ENCODE measurements around the gene TRMT112.
A peak's percentile ranks its signal among the peaks of the same experiment; 100 is the strongest.

TRMT112 gene
- 21.9 to 62.6 (median 41.2) reads per million in 17 experiments for total RNA-seq

DNA sequence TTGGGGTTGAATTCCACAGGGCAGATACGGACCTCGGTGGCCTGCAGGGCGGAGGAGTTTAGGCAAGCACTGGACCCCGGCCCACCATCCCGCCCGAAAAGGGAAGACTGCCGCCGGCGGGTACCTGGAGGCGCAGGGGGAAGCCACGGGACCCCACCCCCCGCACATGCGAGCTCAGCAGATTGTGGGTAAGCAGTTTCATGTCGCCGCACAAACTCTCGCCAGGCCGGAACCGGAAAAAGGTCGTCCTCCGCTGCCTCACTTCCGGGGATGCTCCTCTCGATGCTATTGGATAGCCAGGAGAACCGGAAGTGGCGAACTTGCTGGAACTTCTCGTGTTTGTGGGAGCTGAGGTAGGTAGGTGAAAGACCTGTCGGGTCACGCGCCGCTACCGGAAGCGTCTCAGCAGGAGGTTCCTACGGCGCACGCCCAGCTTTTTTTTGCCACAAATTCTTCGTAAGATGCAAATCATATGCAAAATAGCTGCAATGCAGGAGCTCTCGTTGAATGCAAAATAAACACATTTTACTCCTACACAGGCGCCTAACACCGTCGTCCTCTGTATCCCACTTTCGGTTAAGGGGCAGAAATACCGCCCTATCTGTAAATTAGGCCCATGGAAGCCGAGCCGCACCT lies at the start of gene TRMT112:
Gene TRMT112, minus strand, starts transcription at position 235 of the 636 bp plus-strand sequence. Its CDS starts 33 bp downstream, at position 202.
- DNase-seq, result peak; percentile 95 to 99 (median 96)

DNA sequence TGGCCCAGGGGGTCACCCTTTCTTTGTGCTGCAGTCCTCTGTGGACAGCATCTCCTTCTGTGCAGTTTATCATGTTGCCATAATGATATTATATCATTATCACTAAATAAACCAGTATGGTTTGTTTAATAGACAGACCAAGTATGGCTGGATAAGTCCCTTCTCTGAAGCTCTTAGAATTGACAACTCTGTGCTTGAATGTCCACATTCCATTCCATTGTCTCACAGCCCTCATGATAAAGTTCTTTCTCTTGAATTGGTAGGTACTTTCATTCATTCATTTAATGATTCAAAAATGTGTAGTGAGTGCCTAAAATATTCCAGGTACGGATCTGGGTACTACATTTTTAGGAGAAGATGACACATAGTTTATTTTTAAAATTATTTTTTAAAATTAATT lies 49.4 kb upstream of the TRMT112 start:
- no peak for DNase-seq

DNA sequence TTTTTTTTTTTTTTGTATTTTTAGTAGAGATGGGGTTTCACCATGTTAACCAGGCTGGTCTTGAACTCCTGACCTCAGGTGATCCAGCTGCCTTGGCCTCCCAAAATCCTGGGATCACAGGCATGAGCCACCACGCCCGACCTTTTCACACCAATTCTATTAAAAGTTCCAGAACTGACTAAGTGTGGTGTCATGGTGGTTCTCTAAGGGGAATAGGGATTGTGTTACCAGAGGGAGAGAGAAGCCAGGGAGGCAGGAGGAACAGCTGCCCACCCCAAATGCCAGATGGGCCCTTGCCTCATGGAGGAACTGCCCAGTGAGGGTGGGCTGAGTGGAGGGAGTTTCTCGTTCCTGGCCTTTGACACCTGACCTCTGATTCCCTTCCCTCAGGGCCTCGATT lies 47.6 kb upstream of the TRMT112 start:
- DNase-seq, result no peak

DNA sequence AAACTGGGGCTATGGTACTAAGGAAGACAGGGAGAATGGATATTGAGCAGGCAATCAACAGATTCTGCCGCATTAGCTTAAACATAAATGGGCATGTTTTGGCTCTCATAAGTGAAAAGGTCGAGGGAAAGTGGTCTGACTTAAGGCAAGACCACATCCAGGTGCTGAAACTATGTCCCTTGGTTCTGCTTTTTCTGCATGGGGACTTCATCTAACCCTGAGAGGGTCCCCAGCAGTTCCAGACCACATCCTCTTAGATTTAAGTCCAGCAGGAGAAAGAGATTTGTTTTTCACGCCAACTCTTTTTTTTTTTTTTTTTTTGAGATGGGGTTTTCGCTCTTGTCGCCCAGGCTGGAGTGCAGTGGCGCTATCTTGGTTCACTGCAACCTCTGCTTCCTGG lies 47.1 kb upstream of the TRMT112 start:
- no peak for DNase-seq

DNA sequence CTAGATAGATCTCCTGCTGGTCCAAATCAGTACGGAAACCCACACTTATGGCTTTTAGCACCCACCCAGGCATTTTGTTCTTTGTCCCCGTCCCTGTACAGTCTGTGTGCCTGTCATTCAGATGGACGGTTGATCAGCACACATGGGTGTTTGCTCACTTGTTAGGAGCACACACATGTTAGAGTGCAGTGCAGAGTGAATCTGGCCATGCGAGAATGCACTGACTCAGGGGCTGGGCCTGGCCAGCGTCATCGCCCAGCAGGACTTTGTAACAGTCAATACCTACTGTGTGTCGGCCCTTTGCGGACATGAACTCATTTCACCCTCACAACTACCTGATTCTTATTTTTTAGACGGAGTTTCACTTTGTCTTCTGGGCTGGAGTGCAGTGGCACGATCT lies 45.0 kb upstream of the TRMT112 start:
- DNase-seq, result no peak

DNA sequence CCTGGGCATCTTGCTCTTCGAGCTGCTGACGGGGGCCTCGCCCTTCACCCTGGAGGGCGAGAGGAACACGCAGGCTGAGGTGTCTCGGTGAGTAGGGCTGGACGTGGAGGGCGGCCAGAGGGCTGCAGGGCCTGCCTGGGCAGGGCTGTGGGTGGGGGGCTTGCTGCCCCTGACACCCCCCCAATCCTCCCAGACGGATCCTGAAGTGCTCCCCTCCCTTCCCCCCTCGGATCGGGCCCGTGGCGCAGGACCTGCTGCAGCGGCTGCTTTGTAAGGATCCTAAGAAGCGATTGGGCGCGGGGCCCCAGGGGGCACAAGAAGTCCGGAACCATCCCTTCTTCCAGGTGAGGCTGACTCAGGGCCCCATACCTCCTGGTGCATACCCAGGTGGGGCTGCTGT lies 44.3 kb upstream of the TRMT112 start:
- no peak for DNase-seq

DNA sequence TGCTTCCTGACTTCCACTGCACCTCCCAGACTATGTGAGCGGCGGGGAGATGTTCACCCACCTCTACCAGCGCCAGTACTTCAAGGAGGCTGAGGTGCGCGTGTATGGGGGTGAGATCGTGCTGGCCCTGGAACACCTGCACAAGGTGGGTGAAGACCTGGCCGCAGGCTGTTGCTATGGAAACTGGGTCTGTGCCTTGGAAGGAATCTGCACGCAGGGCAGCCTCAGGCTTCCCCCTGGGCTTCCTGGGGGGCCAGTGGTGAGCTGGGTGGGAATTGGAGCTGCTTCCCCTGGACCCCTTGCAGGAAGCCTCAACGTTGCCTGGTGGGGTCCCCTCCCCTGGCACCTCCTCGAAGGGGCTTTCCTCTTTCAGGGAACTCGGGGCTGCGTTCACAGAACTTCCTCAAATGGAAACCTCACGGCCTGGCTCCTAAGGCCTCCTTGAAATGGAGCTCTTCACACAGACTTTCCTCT lies 43.1 kb upstream of the TRMT112 start:
- DNase-seq, result peak; percentile 62 to 74 (median 67)

DNA sequence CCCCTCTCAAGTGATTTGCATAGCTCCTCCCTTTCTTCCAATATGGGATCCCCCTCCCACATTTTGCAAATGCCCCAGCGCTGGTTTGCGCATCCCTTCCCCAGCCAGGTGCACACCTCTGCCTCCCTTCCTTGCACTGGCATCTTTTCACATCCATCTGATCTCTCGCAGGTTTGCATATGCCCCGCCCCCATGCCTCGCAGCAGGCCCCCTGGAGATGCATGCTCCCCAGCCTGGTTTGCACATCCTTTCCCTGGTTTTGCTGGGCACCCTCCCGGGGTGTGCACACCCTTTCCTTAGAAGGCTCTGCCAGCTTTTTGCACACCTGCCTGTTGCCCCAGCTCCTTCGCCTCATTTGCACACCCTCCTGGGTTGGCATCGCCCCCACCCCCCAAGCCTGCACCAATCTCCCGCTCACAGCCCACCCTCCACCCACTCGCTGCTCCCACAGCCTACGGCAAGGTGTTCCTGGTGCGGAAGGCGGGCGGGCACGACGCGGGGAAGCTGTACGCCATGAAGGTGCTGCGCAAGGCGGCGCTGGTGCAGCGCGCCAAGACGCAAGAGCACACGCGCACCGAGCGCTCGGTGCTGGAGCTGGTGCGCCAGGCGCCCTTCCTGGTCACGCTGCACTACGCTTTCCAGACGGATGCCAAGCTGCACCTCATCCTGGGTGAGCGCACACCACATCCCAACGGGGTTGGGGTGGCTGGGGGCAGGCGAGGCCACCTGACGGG lies 42.5 kb upstream of the TRMT112 start:
- peak; percentile 43 to 78 (median 56) for DNase-seq

DNA sequence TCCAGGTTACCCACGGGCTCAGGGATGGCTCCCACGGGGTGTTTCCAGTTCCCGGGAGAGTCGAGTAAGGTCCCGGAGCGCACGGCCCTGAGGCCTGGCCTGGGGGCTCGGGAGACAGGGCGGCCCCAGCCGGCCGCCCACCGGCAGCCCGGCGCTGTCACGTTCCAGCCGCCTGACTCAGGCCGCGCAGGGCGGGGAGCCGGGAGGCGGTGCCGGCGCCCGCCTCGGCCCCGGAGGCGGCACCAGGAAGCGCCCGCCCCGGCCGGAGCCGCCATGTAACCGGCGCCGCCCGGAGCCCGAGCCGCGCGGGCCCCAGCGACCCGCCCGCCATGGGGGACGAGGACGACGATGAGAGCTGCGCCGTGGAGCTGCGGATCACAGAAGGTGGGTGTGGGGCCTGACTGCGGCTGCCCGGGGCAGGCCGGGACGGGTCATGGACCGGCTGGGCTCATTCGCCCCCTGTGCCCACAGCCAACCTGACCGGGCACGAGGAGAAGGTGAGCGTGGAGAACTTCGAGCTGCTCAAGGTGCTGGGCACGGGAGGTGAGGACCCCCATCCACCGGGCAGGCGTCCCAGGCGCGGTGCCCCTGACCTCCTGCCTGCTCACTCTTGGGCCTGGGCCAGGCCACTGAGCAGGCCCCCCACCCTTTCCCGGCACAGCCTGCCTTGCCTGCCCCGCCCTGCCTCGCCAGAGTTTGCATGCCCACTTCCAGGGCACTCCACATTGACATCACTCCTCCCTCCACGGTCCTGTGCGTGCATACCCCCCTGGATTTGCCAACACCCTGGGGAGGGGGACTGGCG lies 41.8 kb upstream of the TRMT112 start, which contains the start of gene RPS6KA4:
Gene RPS6KA4, plus strand, starts transcription at position 256 of the 805 bp plus-strand sequence. Its CDS starts 74 bp downstream, at position 330.
- peak; percentile 84 to 94 (median 90) for DNase-seq

DNA sequence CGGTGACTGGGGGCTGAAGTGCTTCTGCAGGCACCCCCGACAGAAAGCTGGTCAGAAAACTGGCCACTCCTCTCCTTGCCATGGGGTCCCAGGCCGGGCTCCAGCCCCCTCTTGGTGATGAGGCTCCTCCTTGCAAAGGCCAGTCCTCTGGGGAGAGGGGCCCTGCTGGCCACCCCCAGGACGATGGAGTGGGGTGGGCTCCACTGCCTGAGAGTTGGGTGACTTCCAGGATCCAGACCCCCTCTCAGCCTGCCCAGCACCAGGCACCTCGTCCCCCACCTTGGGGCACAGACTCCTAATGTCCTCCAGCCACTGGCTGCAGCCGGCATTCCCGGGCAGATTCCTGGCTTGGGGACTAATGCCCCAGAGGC lies 41.2 kb upstream of the TRMT112 start:
- no peak for DNase-seq

DNA sequence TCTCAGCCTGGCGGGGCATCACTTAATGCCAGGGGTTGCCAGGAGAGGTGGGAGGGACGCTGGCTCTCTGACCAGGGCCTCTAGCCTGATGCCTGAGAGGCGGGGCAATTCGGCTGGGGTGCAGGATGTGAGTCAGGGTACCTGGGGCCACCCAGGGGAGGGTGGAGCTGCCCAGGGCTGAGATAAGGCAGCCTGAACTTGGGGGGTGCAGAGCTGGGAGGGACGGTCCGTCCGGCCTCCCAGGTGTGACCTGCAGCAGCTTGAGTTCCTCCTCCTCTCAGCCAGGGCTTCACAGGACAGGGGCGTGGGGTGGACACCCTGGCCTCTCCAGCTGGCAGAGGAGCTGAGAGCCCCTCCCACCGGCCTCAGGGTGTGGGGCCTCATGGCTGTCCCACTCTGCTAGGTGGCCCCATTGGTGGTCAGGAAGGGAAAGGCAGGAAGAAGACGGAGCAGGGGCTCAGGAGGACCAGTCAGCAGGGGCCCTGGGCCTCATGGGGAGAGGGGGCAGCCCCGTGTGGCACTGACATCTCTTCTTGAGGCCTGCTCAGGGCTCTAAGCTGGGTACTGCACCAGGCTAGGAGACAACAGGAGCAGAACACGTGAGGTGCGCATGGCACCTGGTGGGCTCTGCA lies 40.7 kb upstream of the TRMT112 start:
- no peak for DNase-seq

DNA sequence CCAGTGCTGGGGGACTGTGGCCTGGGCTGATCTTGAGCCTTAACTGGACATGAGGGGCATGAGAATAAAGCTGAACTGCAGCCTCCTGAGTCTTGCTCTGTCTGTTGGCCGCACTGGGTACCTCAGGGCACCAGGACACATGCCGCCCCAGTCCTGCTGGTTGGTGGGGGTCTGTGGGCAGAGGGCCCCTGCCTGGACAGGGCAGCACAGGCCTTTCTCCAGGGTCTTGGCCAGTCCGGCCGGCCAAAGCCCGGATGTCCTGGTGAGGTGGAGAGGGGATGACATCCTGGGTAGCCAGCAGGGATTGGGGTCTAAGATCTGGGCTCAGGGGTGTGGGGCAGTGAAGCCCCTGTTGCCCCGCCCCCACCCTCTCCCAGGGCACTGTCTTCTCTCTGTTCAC lies 40.1 kb upstream of the TRMT112 start:
- no peak for DNase-seq

DNA sequence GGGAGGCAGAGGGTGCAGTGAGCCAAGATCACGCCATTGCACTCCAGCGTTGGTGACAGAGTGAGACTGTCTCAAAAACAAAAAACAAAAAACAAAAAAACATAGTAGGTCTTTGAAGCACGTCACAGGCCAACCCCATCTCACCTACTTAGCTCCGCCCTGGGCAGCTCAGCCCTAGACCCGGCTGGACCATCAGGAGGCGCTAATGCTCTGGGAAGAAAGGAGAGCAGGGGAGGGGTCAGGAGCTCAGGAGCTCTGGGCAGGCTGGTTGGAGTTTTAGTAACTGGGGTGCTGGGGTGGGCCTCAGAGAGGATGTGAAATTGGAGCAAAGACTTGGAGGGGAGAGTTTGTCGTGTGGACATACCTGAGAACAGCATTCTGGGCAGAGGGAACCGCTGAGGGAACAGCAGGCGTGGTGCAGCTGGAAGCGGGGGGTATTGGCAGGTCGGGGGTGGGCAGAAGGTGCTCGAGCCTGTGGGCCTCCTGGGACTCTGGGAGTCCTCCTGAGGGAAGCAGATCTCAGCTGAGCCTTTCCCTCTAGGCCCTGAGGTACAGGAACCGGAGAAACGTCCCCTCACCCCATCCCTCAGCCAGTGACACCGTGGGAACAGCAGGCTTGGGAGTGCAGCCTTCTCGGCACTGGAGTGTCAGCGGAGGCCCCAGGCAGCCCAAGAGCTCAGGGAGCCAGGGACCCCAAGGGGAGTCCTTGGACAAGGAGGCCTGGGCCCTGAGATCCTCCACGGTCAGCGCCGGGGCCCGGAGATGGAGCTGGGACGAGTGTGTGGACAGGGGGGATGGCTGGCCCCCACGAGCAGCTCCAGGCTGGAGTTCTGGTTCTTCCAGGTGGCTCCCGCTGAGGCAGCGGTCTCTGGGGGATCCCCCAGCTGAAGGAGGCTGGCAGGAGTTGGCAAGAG lies 39.4 kb upstream of the TRMT112 start:
- DNase-seq, result peak; percentile 46 to 73 (median 64)

DNA sequence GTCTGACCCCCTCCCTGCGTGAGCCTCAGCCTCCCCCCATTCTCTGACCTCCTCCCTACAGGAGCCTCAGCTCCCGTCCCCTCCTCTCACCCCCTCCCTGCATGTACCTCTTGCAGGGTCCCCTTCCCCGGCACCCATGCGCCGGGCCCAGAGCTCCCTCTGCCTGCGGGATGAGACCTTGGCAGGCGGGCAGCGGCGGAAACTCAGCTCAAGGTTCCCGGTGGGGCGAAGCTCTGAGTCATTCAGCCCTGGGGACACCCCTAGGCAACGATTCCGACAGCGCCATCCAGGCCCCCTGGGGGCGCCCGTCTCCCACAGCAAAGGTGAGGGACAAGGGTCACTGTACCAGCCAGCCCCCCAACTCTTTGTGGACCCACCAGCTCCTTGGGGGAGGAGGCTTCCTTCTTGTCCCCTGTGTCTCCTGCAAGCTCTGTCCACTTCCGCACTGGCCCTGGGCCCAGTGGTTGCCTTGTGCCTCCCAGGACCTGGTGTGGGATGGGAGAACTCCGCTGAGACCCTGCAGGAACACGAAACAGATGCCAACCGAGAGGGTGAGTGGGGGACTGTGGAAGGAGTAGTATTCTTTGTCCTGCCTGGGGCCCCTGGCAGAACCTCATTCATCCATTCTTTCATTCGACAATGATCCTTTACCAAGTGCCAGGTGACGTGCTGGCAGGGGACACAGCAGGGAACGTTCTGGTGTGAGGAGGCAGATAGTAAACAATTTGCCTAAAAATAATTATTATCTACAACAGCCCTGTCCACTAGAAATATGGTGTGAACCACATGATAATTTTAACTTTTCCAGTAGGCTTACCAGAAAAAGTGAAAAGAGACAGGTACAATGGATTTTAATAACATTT lies 38.0 kb upstream of the TRMT112 start:
- peak; percentile 78 to 91 (median 84) for DNase-seq

DNA sequence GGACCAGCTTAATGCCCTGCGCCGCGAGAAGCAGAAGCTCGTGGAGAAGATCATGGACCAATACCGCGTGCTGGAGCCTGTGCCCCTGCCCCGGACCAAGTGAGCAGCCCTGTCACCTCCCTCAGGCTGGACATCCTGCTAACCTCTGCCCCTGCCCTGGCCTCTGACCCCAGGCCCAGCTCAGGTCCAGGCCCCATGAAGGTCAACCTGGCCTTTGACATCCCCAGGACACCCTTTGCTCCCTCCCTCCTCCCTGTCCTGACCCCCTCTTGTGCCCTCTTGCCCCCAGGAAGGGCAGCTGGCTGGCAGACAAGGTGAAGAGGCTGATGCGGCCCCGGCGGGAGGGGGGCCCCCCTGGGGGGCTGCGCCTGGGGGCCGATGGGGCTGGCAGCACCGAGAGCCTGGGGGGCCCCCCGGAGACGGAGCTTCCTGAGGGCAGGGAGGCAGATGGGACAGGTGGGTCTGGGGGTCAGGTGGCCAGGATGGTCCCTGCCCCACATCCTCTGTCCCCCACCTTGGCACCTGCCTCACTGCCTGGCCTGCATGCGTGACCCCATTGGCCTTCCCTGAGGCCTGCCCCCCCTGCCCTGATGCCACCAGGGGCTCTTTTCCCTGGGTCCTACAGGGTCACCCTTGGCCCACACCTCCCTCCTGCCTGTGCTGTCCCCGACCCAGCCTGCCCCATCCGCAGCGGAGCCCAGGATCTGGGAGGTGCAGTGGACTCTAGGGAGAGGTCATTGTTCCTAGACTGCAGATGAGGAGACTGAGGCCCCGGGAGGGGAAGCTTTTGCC lies 36.6 kb upstream of the TRMT112 start:
- DNase-seq, result no peak

DNA sequence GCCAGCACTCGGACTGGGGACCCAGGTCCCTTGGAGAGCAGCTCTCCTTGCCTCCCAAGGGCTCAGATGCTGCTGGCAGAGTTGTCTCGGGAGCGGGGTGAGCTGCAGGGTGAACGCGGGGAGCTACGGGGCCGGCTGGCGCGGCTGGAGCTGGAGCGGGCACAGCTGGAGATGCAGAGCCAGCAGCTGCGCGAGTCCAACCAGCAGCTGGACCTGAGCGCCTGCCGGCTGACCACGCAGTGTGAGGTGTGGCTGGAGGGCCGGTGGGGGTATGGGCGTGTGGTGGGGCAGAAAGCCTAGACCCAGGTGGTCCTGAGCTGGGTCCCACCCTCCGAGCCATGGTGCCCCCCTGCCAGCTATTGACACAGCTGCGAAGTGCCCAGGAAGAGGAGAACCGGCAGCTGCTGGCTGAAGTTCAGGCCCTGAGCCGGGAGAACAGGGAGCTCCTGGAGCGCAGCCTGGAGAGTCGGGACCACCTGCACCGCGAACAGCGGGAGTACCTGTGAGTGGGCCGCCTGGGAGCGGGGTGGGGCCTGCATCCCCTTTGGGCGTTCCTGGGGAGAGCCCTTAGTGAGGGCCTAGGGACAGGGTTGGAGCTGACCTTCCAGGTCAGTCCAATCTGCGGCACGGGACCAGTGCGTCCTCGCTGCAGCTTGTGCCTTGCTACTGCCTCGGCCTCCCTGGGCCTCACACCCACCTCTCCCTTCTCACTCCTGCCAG lies 35.8 kb upstream of the TRMT112 start:
- DNase-seq, result no peak

DNA sequence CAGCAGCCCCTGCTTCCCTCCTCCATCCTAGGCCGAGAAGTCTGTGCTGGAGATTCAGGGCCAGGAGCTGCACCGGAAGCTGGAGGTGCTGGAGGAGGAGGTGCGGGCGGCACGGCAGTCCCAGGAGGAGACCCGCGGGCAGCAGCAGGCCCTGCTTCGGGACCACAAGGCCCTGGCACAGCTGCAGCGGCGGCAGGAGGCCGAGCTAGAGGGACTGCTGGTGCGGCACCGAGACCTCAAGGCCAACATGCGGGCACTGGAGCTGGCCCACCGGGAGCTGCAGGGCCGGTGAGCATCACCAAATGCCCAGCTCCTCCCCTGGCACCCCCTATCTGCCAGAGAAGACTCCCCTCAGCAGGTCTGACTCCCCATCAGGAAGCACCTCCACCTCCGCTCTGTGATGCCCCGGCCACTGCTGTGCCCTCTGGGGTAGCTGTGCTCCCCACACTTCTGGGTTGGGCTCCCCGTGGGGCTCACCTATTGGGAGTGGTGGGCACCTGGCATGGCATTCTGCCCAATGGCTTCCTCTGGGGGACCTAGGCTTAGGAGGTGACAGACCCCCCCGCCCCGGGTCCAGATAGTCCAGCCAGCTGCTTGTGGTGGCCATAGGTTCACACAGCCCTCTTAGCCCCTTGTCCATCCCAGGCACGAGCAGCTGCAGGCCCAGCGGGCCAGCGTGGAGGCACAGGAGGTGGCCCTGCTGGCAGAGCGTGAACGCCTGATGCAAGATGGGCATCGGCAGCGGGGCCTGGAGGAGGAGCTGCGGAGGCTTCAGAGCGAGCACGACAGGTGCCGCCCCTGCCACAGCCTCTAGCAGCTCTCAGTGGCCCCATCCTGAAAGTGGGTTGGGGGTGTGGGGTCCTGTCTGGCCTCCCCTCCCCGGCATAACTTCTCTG lies 35.0 kb upstream of the TRMT112 start:
- DNase-seq, result no peak

DNA sequence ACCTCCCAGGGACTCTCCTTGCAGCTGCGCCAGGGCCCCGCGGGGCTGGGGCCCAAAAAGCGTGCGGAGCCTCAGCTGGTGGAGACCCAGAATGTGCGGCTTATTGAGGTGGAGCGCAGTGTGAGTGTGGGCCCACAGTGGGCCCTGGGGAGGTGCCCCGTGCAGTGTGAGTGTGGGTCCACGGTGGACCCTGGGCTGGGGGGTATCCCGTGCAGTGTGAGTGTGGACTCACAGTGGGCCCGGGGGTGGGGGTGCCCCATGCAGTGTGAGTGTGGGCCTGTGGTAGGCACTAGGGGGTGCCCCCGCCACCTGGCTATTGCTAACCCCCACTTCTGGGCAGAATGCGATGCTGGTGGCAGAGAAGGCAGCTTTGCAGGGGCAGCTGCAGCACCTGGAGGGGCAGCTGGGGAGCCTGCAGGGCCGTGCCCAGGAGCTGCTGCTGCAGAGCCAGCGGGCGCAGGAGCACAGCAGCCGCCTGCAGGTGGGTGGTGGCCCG lies 33.8 kb upstream of the TRMT112 start:
- no peak for DNase-seq
